IMR-90 (cell line): ENCODE results near the gene SH3RF3. TPM values are rescaled to one million over a fixed set of nuclear protein-coding genes. Genes with fewer than 3 reads are reported as not detected.
A peak's percentile ranks its signal among the peaks of the same experiment; 100 is the strongest.

Source experiments
- ATAC-seq: fragments of 200-7000 bp; cut with Tn5 transposase; 2 replicates; pipeline ENCODE4 v1.9.1; 2020; ENCODE audit warnings: low read depth, mild to moderate bottlenecking, moderate library complexity
- BruUV-seq: library from RNA; stranded (reverse); fragments of 400-500 nt; replicated peaks from 2 replicates; lab custom pipeline; 2021; lab: Mats Ljungman, UMichigan
- CTCF ChIA-PET: fragments of 300-600 bp; formaldehyde crosslinking; extraction: SDS; loops from one replicate; lab custom pipeline; 2021; ENCODE audit warnings: antibody characterized with exemption; lab: Yijun Ruan, JAX
- POLR2A ChIA-PET: fragments of 300-600 bp; sonication (Branson Sonifier 250); formaldehyde crosslinking; loops from one replicate; lab custom pipeline; 2022; ENCODE audit warnings: antibody characterized with exemption; ENCODE audit not compliant: unreplicated experiment; lab: Charles Lee
- DNase-seq: peaks from one replicate; pipeline ENCODE4 v3.0.0; 2013
- H2AFZ ChIP-seq: replicated peaks from 2 replicates; pipeline ENCODE3; 2013; ENCODE audit warnings: low read length, mild to moderate bottlenecking; ENCODE audit not compliant: poor library complexity
- H2AK5ac ChIP-seq: 2 replicates; pipeline ENCODE4 v1.6.1; 2013; ENCODE audit warnings: low read depth, low read length, inconsistent platforms
- H2AK9ac ChIP-seq: replicated peaks from 2 replicates; pipeline ENCODE3; 2013; ENCODE audit warnings: mild to moderate bottlenecking, low read depth, low read length, moderate library complexity; ENCODE audit not compliant: poor library complexity
- H2BK120ac ChIP-seq: 2 replicates; pipeline ENCODE4 v1.6.1; 2013; ENCODE audit warnings: low read depth, low read length, inconsistent platforms
- H2BK15ac ChIP-seq: 3 replicates; pipeline ENCODE4 v1.6.1; 2013; ENCODE audit warnings: low read depth, low read length, inconsistent platforms
- H2BK20ac ChIP-seq: 2 replicates; pipeline ENCODE4 v1.6.1; 2013; ENCODE audit warnings: low read depth, mild to moderate bottlenecking, inconsistent platforms, low read length, moderate library complexity
- H2BK5ac ChIP-seq: 2 replicates; pipeline ENCODE4 v1.6.1; 2013; ENCODE audit warnings: mild to moderate bottlenecking, low read depth, low read length, inconsistent platforms; ENCODE audit not compliant: poor library complexity, severe bottlenecking
- H3K14ac ChIP-seq: replicated peaks from 2 replicates; pipeline ENCODE4 v1.6.1; 2013; ENCODE audit warnings: low read depth, low read length, inconsistent platforms
- H3K18ac ChIP-seq: 2 replicates; pipeline ENCODE4 v1.6.1; 2013; ENCODE audit warnings: low read depth, low read length, control low read depth
- H3K23ac ChIP-seq: 2 replicates; pipeline ENCODE4 v1.6.1; 2013; ENCODE audit warnings: low read depth, low read length, inconsistent platforms
- H3K27ac ChIP-seq: 2 replicates; pipeline ENCODE4 v1.5.1; 2013; ENCODE audit warnings: mild to moderate bottlenecking, control low read depth, low read length; ENCODE audit not compliant: insufficient read depth
- H3K27me3 ChIP-seq: 2 replicates; pipeline ENCODE4 v1.6.1; 2013; ENCODE audit warnings: low read length; ENCODE audit not compliant: control insufficient read depth, insufficient read depth
- H3K36me3 ChIP-seq: 2 replicates; pipeline ENCODE4 v1.6.1; 2013; ENCODE audit warnings: low read length, mixed read lengths; ENCODE audit not compliant: control insufficient read depth, insufficient read depth
- H3K4ac ChIP-seq: 2 replicates; pipeline ENCODE4 v1.6.1; 2013; ENCODE audit warnings: low read depth, low read length, inconsistent platforms
- H3K4me1 ChIP-seq: 2 replicates; pipeline ENCODE4 v1.6.1; 2013; ENCODE audit warnings: low read length, mixed read lengths; ENCODE audit not compliant: control insufficient read depth, insufficient read depth
- H3K4me2 ChIP-seq: 2 replicates; pipeline ENCODE4 v1.6.1; 2013; ENCODE audit warnings: low read depth, mild to moderate bottlenecking, control low read depth, low read length, moderate library complexity
- H3K4me3 ChIP-seq: 2 replicates; pipeline ENCODE4 v1.5.1; 2013; ENCODE audit warnings: low read depth, mild to moderate bottlenecking, control low read depth, low read length, moderate library complexity; ENCODE audit not compliant: insufficient read depth
- H3K56ac ChIP-seq: 2 replicates; pipeline ENCODE4 v1.6.1; 2013; ENCODE audit warnings: low read length, inconsistent platforms; ENCODE audit not compliant: insufficient read depth; ENCODE audit errors: extremely low read depth
- H3K79me1 ChIP-seq, 2 experiments: 2 replicates each; pipeline ENCODE4 v1.6.1; 2013; ENCODE audit warnings: low read length in 2 of 2, inconsistent platforms in 1 of 2, low read depth in 1 of 2
- H3K9ac ChIP-seq: 2 replicates; pipeline ENCODE4 v1.6.1; 2013; ENCODE audit warnings: low read depth, low read length, control low read depth
- H3K9me1 ChIP-seq: 2 replicates; pipeline ENCODE4 v1.6.1; 2013; ENCODE audit warnings: low read length, inconsistent platforms; ENCODE audit not compliant: insufficient read depth
- H3K9me3 ChIP-seq: 2 replicates; pipeline ENCODE4 v1.6.1; 2013; ENCODE audit warnings: low read length; ENCODE audit not compliant: control insufficient read depth, insufficient read depth
- H4K20me1 ChIP-seq: 2 replicates; pipeline ENCODE4 v1.6.1; 2013; ENCODE audit warnings: low read length, inconsistent platforms; ENCODE audit not compliant: insufficient read depth
- H4K5ac ChIP-seq: 2 replicates; pipeline ENCODE4 v1.6.1; 2013; ENCODE audit warnings: mild to moderate bottlenecking, low read depth, low read length, control low read depth
- H4K8ac ChIP-seq, 2 experiments: 2 replicates each; pipeline ENCODE4 v1.6.1; 2013; ENCODE audit warnings: low read depth in 2 of 2, low read length in 2 of 2, control low read depth in 1 of 2, inconsistent platforms in 1 of 2
- H4K91ac ChIP-seq: 2 replicates; pipeline ENCODE4 v1.6.1; 2013; ENCODE audit warnings: low read depth, low read length, inconsistent platforms; ENCODE audit not compliant: insufficient read depth
- BHLHE40 ChIP-seq: fragments of 150-350 bp; IDR thresholded peaks from 2 replicates; pipeline ENCODE4 v1.6.1; 2016; ENCODE audit warnings: mild to moderate bottlenecking, low read depth, low read length
- CEBPB ChIP-seq: IDR thresholded peaks from 2 replicates; pipeline ENCODE4 v1.6.1; 2012; ENCODE audit warnings: low read depth, low read length, improper control_type of control experiment
- MAZ ChIP-seq: IDR thresholded peaks from 2 replicates; pipeline ENCODE4 v1.6.1; 2012; ENCODE audit warnings: low read depth, mild to moderate bottlenecking, low read length, improper control_type of control experiment, moderate library complexity, borderline replicate concordance
- MXI1 ChIP-seq: IDR thresholded peaks from 2 replicates; pipeline ENCODE4 v1.6.1; 2012; ENCODE audit warnings: low read depth, mild to moderate bottlenecking, low read length, moderate library complexity, borderline replicate concordance
- RAD21 ChIP-seq: IDR thresholded peaks from 2 replicates; pipeline ENCODE4 v1.6.1; 2012; ENCODE audit warnings: low read length, improper control_type of control experiment
- RCOR1 ChIP-seq: IDR thresholded peaks from 2 replicates; pipeline ENCODE4 v1.6.1; 2012; ENCODE audit warnings: mild to moderate bottlenecking, low read length, improper control_type of control experiment; ENCODE audit not compliant: insufficient replicate concordance
- SMC3 ChIP-seq: fragments of 150-350 bp; IDR thresholded peaks from 2 replicates; pipeline ENCODE4 v1.6.1; 2016; ENCODE audit warnings: low read depth, mild to moderate bottlenecking, antibody characterized with exemption, low read length, moderate library complexity
- WGBS, 2 experiments: methylation state at CpG; one replicate each; pipeline versions ENCODE4 v1.1.5 to v1.1.7; 2013; ENCODE audit warnings: missing lambda C conversion rate in 2 of 2; ENCODE audit not compliant: insufficient read length in 1 of 2; ENCODE audit errors: extremely low coverage in 2 of 2; 5-methylcytosine and 5-hydroxymethylcytosine counted together
- dilution Hi-C: fragments of 300-500 bp; cut with HindIII; formaldehyde crosslinking; loops from one replicate; pipeline ENCODE4 v1.14.3; 2018; ENCODE audit warnings: low sequenced_read_pairs; ENCODE audit not compliant: unreplicated experiment
- in situ Hi-C: fragments of 300-500 bp; cut with MboI; formaldehyde crosslinking; loops from 3 replicates; pipeline ENCODE4 v1.14.3; 2019; ENCODE audit warnings: low sequenced_read_pairs, inconsistent platforms, mixed read lengths
- intact Hi-C: fragments of 100-400 bp; cut with micrococcal nuclease; formaldehyde crosslinking; loops from 2 replicates; pipeline ENCODE4 v1.10.0; 2022
- polyA plus RNA-seq, 3 experiments: library from polyadenylated mRNA; depleted of rRNA; stranded (reverse); fragments of >200 nt; gene quantifications; 2 replicates each; pipeline ENCODE4 v1.2.3, GENCODE V29; 2012; ENCODE audit warnings: low replicate concordance in 1 of 3
- total RNA-seq: library from RNA; depleted of rRNA; stranded (reverse); fragments of >200 nt; gene quantifications from 2 replicates; pipeline ENCODE4 v1.2.3, GENCODE V29; 2012
- TF ChIP-seq, protein P1 (sequence below): fragments of 150-350 bp; IDR thresholded peaks from 2 replicates; pipeline ENCODE4 v1.6.1; 2016; ENCODE audit warnings: low read depth, mild to moderate bottlenecking, low read length, moderate library complexity, borderline replicate concordance

Gene SH3RF3
- total and polyA plus RNA-seq, 2 of the 4 experiments (the other 2 are of a cell fraction), result 3.4 to 5.3 TPM

DNA sequence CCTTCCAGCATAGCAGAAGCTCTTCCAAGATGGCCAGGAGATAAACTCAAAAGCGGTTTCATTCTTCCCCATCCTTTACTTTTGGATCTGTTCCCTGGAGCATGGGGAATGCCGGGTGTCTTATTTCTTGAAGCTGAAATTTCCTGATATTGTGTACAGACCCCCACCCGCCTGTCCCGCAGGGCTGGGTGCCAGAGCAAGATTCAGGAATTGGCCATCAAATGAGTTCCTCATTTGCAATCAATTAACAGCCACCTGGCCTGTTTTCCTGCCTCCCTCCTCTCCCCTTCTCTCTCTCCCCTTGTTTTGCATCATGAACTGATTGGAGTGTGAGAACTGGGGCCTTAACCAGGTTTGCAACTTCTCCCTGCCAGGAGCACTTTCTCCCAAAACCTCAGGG, 202.1 kb downstream of the SH3RF3 start:
- no peak overlapping the region for H2AK9ac ChIP-seq
- no peak overlapping the region for H2AFZ ChIP-seq
- H3K36me3 ChIP-seq, result no peaks in the 10 kb centered on the region
- H3K18ac ChIP-seq, result peak overlapping the region; percentile 24; the same call in 1 of the 2 replicates
- H3K9me3 ChIP-seq, result peaks cover 4% of the 10 kb centered on the region; the same call in 1 of the 2 replicates
- H3K4ac ChIP-seq, result peak overlapping the region; percentile 83
- no TSS peak for BruUV-seq
- dilution Hi-C loops, result no loop called here
- peak overlapping the region; percentile 5; the same call in 1 of the 2 replicates for H3K27ac ChIP-seq
- H2BK120ac ChIP-seq, result peak overlapping the region; percentile 63; the same call in 1 of the 2 replicates
- no peak overlapping the region for H3K9ac ChIP-seq
- peak overlapping the region; percentile 55; the same call in 1 of the 3 replicates for H2BK15ac ChIP-seq
- CTCF ChIA-PET, result no interaction called here
- H2BK20ac ChIP-seq, result peak overlapping the region; percentile 65
- H3K14ac ChIP-seq, result peak overlapping the region; percentile 69
- H3K4me3 ChIP-seq, result no peak overlapping the region
- no peak overlapping the region for H3K4me2 ChIP-seq
- peaks cover 37% of the 10 kb centered on the region for H3K4me1 ChIP-seq
- no peaks in the 10 kb centered on the region for H3K27me3 ChIP-seq
- DNase-seq, result no peak
- in situ Hi-C loops, result loop anchor here (25.0 kb wide), 1 partner anchor 194 kb away; the partner anchor contains the start of gene SH3RF3
- peaks cover 3% of the 10 kb centered on the region; the same call in 1 of the 2 replicates for H4K20me1 ChIP-seq
- H3K56ac ChIP-seq, result no peak overlapping the region
- peaks cover 56 to 89% of the 10 kb centered on the region in 2 experiments for H3K79me1 ChIP-seq
- H3K9me1 ChIP-seq, result peaks cover 36% of the 10 kb centered on the region
- peak overlapping the region; percentile 83 for H4K91ac ChIP-seq
- no peak for TF ChIP-seq RCOR1
- TF ChIP-seq SMC3, result no peak
- no peak for TF ChIP-seq MAZ
- no peak for TF ChIP-seq CEBPB
- no peak for TF ChIP-seq BHLHE40
- TF ChIP-seq, protein P1, sequence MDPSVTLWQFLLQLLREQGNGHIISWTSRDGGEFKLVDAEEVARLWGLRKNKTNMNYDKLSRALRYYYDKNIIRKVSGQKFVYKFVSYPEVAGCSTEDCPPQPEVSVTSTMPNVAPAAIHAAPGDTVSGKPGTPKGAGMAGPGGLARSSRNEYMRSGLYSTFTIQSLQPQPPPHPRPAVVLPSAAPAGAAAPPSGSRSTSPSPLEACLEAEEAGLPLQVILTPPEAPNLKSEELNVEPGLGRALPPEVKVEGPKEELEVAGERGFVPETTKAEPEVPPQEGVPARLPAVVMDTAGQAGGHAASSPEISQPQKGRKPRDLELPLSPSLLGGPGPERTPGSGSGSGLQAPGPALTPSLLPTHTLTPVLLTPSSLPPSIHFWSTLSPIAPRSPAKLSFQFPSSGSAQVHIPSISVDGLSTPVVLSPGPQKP, result no peak
- no peak for TF ChIP-seq RAD21
- TF ChIP-seq MXI1, result no peak
- no CpG with 5 or more reads among the region's 4 CpGs for WGBS, 2 experiments
- ATAC-seq, result no peak
- intact Hi-C loops, result loop anchor here (5.0 kb wide), 1 partner anchor 116 kb away; no protein-coding TSS in a partner anchor
- H4K5ac ChIP-seq, result peak overlapping the region; percentile 18; the same call in 1 of the 2 replicates
- peak overlapping the region; percentile 43 for H3K23ac ChIP-seq
- peak overlapping the region; percentile 12 to 58; a peak in 3 of 4 replicates for H4K8ac ChIP-seq
- POLR2A ChIA-PET, result no interaction called here
- peak overlapping the region; percentile 16 for H2BK5ac ChIP-seq
- peak overlapping the region; percentile 56; the same call in 1 of the 2 replicates for H2AK5ac ChIP-seq
